HG03175 (cell line): ENCODE measurements around the gene SH3RF3.

ENCODE experiments used
- ATAC-seq: cut with Tn5 transposase; IDR thresholded peaks from one replicate; pipeline ENCODE4 v1.9.1; 2021; ENCODE audit warnings: mild to moderate bottlenecking, moderate library complexity; ENCODE audit not compliant: unreplicated experiment

Gene SH3RF3

GRCh38 chr2:109176928-109177327 lies 47.9 kb downstream of the SH3RF3 start:
- no peak for ATAC-seq

GRCh38 chr2:109177635-109178034 lies 48.6 kb downstream of the SH3RF3 start:
- no peak for ATAC-seq

DNA sequence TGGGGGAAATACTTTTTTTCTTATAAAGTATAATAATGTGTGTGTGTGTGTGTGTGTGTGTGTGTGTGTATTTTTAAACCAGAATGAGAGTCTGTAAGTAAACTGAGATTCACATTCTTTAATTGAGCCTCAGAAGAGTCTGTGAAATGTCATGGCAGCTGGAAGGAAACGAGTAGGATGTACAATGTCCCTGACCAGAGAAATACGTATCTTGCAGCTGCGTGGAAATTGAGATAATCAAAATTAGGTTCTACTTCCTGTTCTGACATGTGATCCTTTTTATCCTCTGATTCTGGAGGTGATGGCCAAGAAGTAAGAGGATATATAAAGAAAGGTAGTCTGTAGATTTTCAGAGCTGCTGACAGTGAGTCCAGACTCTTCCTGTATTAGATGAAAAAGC lies 50.0 kb downstream of the SH3RF3 start:
- ATAC-seq: no peak

- no peak for ATAC-seq
Measured at GRCh38 chr2:109180786-109181185, 51.8 kb downstream of the SH3RF3 start.

DNA sequence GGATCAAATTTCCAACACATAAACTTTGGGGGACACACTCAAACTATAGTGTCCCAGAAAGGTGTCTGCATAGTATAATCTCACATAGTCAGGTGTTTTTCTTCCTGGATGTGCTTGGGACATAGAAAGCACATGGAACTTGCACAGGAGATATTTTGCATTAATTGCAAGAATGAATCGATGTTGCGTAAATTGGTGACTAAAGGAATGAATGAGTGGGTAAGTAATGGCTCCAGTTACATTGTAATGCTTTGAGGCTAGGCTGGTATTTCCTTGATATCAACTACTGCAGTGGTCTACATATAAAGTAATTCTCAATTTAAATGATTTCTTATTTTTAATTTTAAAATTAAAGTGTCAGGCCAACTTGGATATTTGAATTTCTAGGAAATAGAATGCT lies 53.4 kb downstream of the SH3RF3 start:
- ATAC-seq: no peak

- no peak for ATAC-seq
Measured at GRCh38 chr2:109183871-109184270, 54.9 kb downstream of the SH3RF3 start.

DNA sequence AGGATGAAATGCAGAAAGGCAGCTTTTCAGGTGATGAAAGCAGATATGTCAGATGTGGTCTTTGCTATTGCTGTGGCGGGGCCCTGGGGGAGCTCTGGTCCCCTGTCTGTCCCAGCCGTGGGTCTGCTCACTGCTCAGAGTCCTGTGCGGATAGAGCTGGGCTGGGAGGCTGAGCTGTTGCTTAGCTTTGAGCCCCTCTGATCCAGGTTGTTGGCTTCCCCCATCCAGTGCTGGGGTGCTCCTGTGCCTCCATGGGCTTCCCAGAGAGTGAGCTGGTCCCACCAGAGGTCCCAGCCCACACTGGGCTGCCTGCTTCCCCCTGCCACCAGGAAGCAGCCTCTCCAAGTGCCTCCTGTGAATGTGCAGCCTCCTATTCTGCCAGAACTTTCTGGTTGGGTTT lies 55.4 kb downstream of the SH3RF3 start:
- ATAC-seq: no peak

DNA sequence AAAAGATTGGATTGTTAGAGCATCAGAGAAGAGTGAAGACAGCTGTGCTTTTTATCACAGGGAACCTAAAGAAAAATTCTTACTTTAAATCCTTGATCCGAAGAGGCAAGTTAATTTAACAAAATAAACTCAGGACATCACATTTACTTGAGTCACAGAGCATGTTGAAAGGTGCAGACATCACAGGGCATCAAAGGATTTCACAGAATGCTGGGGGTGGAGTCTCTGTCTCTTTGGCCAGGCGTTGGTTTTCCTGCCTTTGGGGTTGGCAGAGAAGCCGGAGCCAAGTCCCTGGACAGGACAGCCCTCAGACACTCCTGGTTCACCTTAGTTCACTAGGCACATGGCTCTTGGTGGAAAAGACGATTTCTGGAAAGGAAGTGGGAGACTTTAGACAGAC lies 56.3 kb downstream of the SH3RF3 start:
- no peak for ATAC-seq

GRCh38 chr2:109185821-109186570 lies 57.0 kb downstream of the SH3RF3 start:
- ATAC-seq: no peak

- ATAC-seq: no peak
Measured at GRCh38 chr2:109186656-109187250, 57.7 kb downstream of the SH3RF3 start.

DNA sequence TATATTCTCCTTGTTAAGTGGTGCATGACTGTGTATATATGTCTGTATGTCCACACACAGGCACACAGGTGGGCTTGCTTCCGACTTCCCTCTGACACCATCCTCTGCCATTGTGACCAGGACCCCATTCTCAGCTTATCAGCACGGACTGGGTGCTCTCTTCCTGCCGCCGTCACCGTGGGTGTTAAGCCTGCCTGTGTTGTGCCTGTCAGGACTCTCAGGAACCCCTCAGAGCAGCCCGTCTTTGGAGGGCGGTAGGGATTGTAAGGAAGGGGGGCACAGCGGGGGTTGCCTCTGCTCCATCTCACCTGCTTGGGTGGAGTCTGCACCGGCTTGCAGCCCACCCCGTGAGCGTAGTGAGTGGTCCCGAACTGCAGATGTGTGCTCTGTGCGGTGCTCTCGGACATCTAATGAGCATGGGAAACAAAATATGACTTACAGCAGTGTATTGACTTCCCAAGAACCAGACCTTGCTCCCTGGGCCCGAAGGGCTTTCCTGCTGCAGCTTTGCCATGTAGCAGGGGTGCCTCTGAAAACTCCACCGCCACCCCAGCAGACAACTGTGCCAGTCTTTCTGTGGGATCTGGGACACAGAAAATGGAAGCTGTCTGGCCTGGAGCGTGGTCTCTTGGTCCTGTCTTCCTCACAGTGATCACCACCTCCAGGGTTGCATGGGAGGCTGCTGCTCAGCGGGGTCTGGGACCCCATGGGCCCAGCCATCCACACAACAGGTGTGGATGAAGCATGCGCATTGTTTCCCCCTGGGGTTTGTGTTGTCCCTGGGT lies 58.9 kb downstream of the SH3RF3 start:
- no peak for ATAC-seq

- no peak for ATAC-seq
Measured at GRCh38 chr2:109188496-109188890, 59.5 kb downstream of the SH3RF3 start.

- ATAC-seq: no peak
Measured at GRCh38 chr2:109188898-109189297, 59.9 kb downstream of the SH3RF3 start.

- no peak for ATAC-seq
Measured at GRCh38 chr2:109189751-109190150, 60.7 kb downstream of the SH3RF3 start.

DNA sequence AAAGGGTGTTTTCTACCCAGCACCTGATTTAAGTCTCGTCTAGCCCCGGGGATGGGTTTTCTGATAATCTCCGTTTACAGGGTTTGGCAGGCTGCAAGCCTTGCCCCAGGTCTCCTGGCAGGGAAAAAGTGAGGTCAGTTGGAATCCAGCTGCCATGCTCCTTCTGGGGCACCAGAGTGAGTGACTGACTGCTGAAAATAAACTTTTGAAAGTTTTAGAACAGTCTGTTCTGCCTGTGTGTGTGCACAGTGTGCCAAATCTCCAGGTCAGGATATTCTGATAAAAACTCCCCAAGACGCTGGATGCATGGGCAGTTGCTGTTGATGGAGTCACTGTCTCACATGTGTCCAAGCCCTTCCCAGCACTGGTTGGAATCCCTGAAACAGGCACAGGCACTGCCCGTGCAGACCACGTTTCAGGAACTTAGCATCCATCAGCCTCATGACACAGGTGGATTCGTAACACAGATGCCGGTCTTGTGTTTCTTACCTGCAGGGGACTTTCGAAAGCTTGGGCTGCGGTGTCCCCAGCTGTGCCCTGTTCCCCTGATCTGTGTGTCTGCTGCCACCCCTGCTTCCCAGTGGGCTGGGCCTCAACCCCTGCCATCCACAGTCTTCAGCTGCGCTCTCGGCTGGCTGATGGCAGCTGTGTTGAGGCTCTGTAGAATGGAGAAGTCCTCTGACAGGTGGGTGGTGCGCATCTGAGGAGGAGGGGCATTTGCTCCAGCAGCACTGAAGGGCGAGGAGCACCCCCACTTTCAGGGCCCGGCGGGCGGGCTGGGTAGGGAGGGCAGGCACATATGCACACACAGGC lies 65.0 kb downstream of the SH3RF3 start:
- ATAC-seq: no peak

DNA sequence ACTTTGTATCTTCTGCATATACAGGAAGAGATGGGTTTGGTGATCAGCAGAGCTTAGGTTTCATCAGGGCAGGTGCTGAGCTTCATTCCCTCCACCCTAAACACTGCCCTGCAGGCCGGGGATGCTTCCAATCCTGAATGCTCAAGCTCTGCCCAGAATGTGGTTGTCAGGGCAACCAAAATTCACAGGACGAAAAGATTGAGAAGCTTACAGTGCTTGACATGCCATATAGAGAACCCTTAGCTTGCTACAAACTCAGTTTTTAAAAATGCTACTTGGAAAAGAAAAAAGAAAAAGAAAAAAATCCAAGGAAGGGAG lies 65.6 kb downstream of the SH3RF3 start:
- no peak for ATAC-seq

DNA sequence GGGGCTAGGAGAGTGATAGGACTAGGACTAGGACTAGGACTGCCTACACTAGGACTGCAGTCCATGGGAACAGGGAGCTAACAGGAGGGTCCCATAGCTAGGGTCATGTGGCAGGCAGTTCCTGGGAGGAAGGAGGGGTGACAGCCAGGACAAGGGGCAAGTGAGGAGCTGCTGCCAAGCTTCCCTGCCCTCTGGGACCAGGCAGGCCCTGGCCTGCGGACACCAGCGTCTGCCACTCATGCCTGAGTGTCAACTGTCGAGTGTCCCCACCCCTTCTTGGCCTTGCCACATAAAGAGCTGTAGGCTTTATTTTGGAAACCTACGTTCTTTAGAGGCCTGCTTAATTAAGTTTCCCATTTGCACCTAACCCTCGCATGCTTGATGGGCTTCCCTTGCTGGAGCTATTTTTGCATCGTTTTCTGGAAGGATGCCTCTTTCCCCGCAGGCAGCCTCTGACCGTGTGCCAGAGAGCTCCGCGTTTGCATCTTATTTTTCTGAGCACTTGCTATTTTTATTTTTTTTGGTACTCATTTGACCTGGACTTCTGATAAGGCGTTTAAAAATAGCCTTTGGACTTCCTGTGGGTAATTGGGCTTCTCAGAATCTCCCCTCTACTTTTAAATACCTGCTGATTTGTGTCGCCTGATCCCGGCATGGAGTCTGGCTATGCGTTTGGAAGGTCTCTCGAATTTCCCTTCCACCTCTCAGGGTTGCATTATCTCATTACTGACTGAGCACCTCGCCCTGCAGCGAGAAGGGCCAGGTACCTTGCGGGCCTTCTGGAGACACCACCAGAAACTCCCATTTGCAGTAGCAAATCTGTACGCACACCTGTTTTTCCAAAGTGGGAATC lies 66.4 kb downstream of the SH3RF3 start:
- ATAC-seq: no peak

DNA sequence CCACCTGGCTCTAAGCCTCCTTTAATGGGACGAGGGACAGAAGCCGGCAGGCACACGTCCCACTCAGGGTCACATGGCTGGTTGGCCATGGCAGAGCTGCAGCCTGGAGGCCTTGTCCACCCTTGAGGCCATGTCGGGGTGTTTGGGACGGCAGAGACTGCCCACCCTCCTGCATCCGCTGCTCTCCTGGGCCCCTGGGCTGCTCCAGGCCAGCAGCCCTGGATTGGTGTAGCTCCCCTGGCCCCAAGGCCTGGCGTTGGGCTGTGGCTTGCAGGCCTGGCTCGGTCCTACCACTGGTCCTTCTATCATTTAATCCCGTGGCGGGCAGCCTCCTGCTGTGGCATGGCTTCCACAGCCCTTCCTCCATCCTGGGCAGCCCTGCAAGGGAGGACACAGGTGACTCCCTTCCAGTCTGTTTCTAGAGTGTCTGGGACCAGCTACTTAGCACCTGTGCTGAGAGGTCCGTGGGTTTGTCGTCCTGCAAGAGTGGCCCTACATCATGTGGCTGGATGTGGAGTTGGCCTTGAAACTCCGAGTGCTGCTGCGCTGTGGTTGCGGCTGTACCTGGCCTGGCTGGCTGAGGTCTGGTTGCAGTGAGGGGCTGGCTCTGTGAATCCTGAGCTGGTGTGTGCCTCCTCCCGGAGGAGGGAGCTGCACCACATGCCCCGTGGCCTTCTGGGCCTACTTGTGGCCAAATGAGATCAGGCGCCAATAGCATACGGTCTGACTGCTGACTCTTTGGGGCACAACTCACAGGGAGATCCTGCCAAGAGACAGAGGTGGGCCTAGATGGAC lies 67.3 kb downstream of the SH3RF3 start:
- no peak for ATAC-seq
